ENCODE data around the gene TFAP2E. TPM values are rescaled to one million over a fixed set of nuclear protein-coding genes. Genes with fewer than 3 reads are reported as not detected.

The TFAP2E gene
- total RNA-seq, 1 experiment from 2014 or later = 0.26 TPM

- H3K4me2 ChIP-seq (ENCODE audit: low read length) = no peak overlapping the region
- no peak for TF ChIP-seq EZH2phosphoT487 (IDR thresholded peaks at IDR 0.05; ENCODE audit: borderline replicate concordance, low read length)
- no peak for TF ChIP-seq EZH2 (IDR thresholded peaks at IDR 0.05; ENCODE audit: low read length, unreplicated experiment)
- no peak for TF ChIP-seq CTCF (conservative IDR thresholded peaks at IDR 0.05; ENCODE audit: low read depth, low read length)
- H3K9ac ChIP-seq (ENCODE audit: low read length) = no peak overlapping the region
- no peaks in the 10 kb centered on the region for H4K20me1 ChIP-seq (ENCODE audit: low read length)
- H3K36me3 ChIP-seq (ENCODE audit: low read depth, low read length) = peaks cover 3% of the 10 kb centered on the region; the same call in 1 of the 2 replicates
- DNase-seq (no peak), ATAC-seq (no peak)
- no peaks in the 10 kb centered on the region for H3K27me3 ChIP-seq (ENCODE audit: low read length)
- POLR2A ChIA-PET (ENCODE audit: unreplicated experiment) = no interaction called here
- H3K9me3 ChIP-seq (ENCODE audit: low read length) = no peaks in the 10 kb centered on the region
- no peak overlapping the region for H3K4me3 ChIP-seq (ENCODE audit: low read length)
- intact Hi-C loops (cut with micrococcal nuclease) = no loop called here
- no peak overlapping the region for H3K27ac ChIP-seq (ENCODE audit: low read length)
- no peak overlapping the region for H2AFZ ChIP-seq (ENCODE audit: low read length)
- BruUV-seq (replicated peaks) = no TSS peak
- CTCF ChIA-PET = no interaction called here
- H3K79me2 ChIP-seq (ENCODE audit: low read length) = peaks cover 3% of the 10 kb centered on the region
- peaks cover 17% of the 10 kb centered on the region for H3K4me1 ChIP-seq (ENCODE audit: insufficient read depth, low read length)
- no peaks in the 10 kb centered on the region for H3K9me2 ChIP-seq (replicated peaks; ENCODE audit: low read length)
- no peaks in the 10 kb centered on the region for H3F3A ChIP-seq (ENCODE audit: low read length, unreplicated experiment)
Observed at GRCh38 chr1:35546614-35547013, 26.5 kb upstream of the TFAP2E start.

GRCh38 chr1:35553851-35554250 is 19.3 kb upstream of the TFAP2E start:
- H3K9ac ChIP-seq (ENCODE audit: low read length) = no peak overlapping the region
- H3K36me3 ChIP-seq (ENCODE audit: low read depth, low read length) = peaks cover 14% of the 10 kb centered on the region
- H3K79me2 ChIP-seq (ENCODE audit: low read length) = peaks cover 47% of the 10 kb centered on the region
- intact Hi-C loops (cut with micrococcal nuclease) = loop anchor here (2.0 kb wide), 1 partner anchor 85 kb away; no protein-coding TSS in a partner anchor
- BruUV-seq (replicated peaks) = no TSS peak
- peaks cover 10% of the 10 kb centered on the region for H3F3A ChIP-seq (ENCODE audit: low read length, unreplicated experiment)
- no peaks in the 10 kb centered on the region for H3K9me3 ChIP-seq (ENCODE audit: low read length)
- POLR2A ChIA-PET (ENCODE audit: unreplicated experiment) = no interaction called here
- no peaks in the 10 kb centered on the region for H3K27me3 ChIP-seq (ENCODE audit: low read length)
- H3K4me3 ChIP-seq (ENCODE audit: low read length) = 0 out of 2 replicates have a peak overlapping the region, but pooled peaks have one; percentile 78
- DNase-seq = no peak
- peak overlapping the region; percentile 96 for H3K4me2 ChIP-seq (ENCODE audit: low read length)
- H3K9me2 ChIP-seq (replicated peaks; ENCODE audit: low read length) = no peaks in the 10 kb centered on the region
- no peak for ATAC-seq
- TF ChIP-seq CTCF (conservative IDR thresholded peaks at IDR 0.05; ENCODE audit: low read depth, low read length) (no peak), EZH2 (IDR thresholded peaks at IDR 0.05; ENCODE audit: low read length, unreplicated experiment) (no peak), EZH2phosphoT487 (IDR thresholded peaks at IDR 0.05; ENCODE audit: borderline replicate concordance, low read length) (no peak)
- no peaks in the 10 kb centered on the region for H4K20me1 ChIP-seq (ENCODE audit: low read length)
- H2AFZ ChIP-seq (ENCODE audit: low read length) = no peak overlapping the region
- CTCF ChIA-PET = interaction anchor here (0.6 kb wide), 1 partner anchor 241 kb away, joined by 3 read pairs; no protein-coding TSS in a partner anchor
- H3K27ac ChIP-seq (ENCODE audit: low read length) = no peak overlapping the region
- H3K4me1 ChIP-seq (ENCODE audit: insufficient read depth, low read length) = peaks cover 29% of the 10 kb centered on the region

Data from PC-3 (cell line).